Activated effector memory CD4-positive, alpha-beta T cell treated with Interleukin-2 at 50 U/mL for 16 hours (primary cell): ENCODE data around the gene ACTG1.

Source experiments
- DNase-seq: peaks from one replicate; pipeline ENCODE4 v3.0.0-alpha.2; 2020

The ACTG1 gene

DNA sequence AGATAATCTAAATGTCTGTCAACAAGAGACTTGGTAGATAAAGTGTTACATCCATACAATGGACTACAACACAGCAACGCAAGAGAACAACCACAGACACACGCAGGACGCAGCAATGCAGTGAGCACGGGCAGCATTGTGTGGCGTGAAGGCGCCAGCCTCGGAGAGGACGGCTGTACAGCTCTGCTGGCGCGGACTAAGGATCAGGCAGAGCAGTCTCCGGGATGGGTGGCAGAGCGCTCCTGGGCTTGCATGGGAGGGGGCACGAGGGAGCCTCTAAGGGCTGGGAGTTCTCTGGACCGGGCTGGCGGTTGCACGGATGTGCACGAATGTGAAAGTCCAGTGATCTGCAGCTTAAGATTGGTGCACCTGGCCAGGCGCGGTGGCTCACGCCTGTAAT lies 34.5 kb downstream of the ACTG1 start:
- DNase-seq = no peak

DNA sequence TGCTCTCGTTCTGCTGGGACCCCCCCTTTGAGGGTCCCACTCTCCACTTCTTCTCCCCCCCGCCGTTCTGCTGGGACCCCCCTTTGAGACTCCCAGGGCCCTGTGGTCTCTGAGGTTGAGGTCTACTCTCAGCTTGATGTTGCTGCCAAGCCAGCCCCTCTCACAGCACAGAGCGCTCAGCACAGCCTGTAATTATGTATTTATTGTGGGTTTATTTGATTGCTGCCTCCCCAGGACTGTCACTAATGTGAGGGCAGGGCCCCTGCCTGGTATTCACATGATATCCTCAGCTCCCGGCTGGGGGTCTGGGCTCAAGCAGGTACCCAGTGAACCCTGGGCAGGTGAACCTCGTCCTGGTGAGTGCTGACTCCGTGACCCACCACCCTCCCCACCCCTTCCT lies 35.4 kb downstream of the ACTG1 start:
- no peak for DNase-seq

DNA sequence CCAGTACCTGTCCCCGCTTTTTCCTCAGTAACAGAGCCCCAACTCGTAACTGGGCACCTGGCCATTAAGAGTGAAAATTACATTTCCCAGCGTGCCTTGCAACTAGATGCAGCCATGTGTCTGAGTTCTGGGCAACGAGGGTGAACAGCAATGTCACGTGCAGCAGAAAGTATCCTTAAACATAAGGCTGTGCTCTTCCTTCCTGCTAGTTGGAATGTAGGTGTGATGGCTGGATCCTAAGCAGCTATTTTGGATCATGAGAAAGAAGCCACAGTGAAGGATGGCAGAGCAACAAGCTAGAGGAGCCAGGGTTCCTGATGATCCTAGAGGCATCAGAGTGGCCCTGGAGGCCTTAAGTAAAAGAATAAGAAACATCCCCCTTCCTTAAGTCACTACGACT lies 36.0 kb downstream of the ACTG1 start:
- no peak for DNase-seq

DNA sequence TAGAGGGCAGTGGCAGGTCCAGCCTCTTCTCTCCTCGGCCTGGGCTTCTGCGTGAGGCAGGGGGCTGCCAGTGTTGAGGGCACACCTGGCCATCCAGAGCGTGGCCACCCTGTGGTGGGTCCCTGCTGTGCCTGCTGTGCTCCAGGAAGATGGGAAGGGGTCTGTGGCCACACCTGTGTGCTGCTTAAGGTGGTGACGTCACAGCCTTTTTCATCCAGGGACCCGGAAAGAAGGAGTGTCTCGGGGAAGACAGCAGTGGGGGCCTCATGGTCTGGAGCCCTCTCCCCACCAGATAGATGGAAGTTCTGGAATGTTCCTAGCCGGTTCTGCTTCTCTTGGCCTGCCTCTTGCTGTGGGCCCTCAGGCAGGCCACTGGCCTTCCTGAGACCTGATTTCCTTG lies 36.5 kb downstream of the ACTG1 start:
- no peak for DNase-seq

DNA sequence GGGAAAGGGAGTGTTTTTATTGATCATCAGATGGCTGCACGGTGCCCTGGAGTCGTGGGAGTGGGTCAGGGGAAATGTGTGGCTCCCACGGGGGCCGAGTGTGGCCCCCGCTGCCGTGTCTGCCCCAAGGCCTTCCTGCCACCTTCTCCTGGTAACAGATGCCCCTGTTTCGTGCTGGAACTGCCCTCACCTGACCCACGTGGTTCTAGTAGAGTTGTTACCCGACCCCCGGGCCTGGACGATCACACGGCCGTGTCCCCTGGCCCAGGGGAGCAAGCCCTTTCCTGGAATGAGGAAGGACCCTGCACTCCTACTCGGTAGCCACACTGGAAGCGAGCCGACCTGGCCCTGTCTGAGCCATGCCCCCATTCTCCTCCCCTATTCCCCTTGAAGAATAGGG lies 37.6 kb downstream of the ACTG1 start:
- no peak for DNase-seq

DNA sequence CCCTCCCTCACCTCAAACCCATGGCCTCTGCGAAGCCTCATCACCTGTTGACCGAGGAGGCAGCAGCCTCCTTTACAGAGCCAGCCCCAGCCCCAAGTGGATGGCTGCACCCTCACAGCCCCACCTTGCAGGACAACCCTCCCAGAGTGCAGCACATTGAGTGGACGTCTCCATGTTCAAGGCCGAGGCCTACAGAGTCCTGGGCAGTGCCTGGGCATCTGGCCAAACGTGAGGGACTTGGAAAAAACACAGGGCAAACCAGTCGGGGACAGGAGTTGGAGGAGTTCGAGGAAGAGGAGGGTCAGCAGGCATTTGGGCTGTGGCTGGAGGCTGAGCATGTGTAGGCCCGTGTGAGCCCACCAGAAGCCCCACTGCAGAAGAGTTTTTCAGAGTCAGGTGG lies 39.6 kb downstream of the ACTG1 start:
- DNase-seq = no peak

DNA sequence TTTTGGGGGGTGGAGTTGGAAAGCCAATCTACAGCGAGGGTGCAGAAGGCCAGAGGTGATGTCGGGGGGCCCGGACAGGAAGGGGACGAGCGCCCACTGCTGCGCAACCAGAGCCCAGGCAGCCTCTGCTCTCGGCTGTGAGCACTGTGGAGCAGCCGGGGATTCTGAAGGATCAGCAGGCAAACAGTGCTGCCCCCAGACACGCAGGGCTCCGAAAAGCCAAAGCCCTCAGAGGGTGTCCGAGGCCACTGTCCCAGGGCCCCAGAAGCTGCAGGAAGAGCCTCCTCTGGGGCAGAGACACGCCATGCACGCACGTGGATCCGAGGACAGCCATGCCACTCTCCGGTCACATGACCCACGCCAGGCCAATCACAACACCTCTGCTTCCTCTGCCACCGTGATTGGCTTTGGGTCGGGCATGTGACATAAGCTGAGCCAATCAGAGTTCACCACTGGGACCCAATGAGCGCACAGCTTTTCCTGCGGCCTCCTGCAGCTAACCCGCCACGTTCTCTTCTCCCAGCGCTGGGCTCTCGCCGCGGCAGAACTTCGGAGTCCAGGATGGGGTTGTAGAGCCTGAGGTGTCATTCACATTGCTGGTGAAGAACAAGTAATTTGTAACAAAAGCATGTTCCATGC lies 40.7 kb downstream of the ACTG1 start:
- no peak for DNase-seq

DNA sequence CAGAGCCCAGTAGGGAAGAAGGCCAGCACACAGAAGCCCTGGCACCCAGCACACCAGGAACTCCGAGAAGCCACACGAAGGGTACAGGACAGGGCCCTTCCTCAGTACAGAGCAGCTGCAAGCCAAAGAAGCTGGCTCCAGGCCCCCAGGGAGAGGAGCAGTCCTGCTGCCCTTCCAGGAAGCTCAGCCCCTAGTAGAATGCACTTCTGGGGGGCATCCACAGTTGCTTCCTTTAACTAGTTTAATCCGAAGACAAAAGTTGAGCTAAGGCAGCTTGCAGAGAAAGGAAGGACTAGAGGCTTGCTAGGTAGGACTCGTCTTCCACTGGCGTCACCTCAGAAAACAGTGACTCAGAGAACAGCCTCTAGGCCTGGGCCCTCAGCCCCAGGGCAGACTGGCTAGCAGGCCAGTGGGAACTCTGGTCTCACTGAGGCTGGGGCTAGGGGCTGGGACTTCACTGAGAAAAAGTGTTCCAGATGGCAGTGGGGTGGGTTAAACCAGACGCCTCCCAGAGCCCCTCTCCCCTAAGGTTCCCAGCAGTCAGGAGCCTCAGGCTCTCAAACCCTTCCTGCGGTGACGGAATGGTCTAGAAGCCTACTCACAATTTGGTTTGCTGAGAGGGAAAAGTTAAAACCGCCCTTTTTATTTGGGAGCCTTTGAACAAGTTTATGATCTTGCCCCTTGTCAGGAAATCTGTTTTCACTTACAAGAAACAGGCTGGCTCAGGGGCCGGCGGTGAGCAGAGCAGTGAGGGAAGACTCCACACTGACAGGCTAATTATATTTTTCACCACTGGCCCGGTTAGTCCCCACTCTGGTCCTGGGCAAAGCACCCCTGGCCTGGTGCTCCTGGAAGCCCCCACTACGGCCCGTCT lies 41.4 kb downstream of the ACTG1 start:
- no peak for DNase-seq

DNA sequence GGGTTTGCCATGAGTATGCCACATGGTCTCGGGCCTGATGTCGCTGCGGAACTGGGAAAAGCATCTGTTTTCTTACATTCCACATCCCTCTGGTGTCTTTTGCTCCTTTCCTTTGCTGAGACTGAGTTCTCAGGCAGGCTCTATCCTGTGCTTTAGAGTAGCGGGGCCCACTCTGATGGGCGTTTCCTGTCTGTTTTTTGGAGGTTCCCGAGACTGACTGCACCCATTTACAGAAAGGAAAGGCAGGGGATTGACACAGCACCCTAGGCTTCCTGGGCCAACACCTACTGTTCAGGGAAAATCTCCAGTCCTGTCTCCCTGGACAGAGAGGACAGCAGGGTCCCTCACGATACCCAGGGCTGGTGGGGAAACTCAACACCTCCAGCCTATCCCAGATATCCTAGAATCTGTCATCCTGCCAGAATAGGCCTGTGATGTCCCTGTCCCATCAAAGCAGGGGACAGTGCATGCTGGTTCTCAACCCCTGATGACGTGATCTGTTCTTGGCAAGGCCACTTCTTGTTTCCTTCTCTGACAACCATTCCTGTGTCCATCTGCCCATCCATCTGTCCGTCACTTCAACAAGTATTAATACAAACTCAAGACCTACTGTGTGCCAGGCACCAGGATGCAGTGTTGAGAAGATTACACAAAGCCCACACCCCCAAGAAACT lies 42.2 kb downstream of the ACTG1 start:
- no peak for DNase-seq

DNA sequence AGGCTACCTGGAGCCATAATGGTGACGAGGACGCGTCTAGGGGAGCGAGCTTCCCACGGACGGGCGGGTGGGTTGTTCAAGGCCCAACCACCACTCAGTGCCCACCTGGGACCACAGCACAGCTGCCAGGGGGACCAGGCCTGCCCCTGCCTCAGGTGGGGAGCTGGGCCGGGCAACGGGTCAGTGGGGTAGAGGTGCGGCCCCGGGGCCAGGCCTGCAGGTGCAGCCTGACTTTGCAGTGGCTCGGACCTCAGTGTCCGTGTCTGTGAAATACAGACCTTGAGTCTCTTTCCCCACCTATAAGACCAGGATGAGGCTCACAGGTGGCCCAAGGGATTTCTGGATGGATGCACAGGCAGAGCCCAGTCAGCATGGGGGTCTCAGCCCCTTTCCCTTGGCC lies 43.3 kb downstream of the ACTG1 start:
- DNase-seq = no peak

DNA sequence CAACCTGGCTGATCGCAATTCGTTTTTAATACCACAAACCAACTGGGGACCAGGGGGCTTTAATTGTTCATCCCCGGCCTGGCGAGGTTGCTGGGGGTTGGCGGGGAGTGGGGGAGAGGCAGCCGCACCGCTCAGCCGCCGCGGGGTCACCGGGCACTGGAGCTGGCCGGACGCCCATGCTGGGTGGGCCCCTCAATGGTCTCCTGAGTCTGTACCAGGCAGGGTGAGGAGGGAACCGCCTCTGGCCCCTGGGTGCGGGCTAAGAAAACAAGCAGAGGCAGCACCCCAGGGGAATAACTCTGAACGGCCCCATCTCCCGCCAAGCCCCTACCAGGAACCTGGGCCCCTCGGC lies 43.9 kb downstream of the ACTG1 start:
- DNase-seq = no peak

DNA sequence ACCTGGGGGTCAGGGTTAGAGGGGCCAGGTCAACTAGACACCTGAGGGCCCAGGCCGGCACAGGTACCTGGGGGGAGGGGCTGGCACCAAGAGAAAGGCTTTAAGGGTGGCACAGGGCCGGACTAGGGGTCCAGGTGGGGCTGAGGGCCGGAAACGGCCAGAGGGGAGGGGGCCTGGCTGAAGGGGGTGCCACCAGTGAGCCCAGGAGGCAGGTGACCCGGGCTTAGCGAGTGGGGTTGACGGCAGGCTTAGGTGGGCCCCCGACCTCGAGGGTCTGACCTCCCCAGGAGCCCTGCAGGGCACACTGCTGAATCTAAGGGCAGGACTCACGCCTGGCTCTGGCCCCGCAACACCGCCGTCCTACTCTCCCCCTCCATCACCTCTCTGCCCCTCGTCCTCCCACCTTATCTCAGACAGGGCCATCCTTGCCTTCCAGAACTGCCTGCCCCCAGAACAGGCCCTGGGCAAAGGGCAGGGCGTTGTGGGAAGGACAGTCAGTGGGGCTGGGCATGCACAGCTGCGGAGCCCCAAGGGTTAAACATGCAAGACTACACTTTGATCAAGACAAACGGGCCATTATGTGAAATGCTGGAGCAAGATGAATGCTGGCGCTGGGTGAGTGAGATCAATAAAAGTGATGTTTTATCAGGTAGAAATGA lies 44.4 kb downstream of the ACTG1 start:
- DNase-seq = no peak

DNA sequence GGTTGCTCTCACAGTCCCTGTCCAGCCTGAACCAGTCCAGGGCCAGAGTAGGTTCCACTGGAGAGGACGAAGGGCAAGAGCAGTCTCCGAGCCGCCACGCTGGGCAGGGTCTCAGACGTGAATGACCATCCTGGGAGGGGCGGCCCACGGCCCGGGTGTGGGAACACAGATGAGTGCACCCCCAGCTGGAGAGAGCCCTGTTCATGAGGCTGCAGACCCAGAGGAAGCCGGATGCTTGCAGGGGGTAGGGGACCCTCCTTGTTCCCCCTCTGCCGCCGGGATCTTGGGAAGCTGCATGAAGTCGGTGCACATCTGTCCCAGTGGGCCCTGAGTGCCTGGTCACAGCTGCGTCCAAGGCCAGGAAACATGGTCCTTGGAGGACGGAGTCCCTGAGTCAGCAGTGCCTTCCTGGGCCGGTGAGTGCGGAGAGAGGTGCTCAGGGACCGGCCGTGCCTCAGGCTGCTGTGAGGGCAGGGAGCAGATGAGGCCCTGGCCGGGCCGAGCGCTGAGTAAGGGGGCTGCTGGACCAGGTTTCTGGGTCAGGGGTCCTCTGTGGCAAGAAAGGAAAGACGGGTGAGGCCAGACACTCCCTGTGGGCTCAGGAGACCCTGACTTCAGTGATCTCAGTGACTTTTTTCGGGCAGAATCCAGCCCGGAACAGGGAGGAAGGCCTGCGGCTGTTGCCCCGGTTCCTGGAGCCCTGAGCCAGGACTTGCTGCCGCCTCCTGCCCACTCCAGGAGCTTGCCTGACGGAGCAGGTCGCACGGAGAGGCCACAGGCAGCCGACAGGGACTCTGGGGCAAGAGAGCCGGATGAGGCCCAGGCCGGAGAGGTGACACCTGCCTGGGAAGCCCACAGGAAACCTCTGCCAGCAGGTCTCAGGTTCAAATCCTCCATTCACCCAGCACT lies 45.8 kb downstream of the ACTG1 start:
- DNase-seq = no peak

DNA sequence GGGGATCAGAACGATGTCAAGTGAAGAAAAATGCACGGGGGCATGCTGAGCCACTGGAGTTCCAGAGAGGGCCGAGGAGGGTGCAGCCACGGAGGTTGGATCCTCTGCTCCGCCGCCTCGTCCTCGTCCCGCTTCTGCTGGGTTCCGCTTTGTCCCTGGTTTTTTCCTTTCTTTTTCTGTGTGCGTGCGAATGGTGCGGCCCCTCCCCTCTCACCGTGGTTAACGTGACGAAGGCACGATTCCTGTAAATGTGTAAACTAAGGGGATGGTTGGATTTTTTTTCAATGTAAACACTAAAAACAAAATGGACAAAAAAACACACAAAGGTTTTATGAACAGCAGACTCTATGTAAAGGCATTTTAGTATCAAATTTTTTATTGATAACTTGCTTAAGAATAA lies 46.7 kb downstream of the ACTG1 start:
- DNase-seq = no peak

DNA sequence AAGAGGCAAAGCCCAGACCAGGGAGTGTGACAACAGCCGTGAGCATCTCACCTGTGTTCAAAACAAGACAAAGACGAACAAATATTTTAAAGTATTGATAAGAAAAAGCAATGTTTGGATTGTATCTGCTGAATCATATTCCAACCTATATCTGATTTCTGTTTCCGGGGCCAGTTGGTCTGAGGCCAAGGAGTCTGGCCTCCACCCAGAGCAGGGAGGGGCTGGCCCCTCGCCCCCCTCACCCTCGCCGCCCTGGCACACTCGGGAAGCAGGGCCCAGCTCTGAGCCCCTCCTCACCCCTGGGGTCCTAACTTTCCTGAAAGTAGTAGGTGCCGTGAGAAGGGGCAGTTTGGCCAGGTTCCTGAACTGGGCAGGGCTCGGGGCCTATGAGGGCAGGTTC lies 48.0 kb downstream of the ACTG1 start:
- DNase-seq = no peak

DNA sequence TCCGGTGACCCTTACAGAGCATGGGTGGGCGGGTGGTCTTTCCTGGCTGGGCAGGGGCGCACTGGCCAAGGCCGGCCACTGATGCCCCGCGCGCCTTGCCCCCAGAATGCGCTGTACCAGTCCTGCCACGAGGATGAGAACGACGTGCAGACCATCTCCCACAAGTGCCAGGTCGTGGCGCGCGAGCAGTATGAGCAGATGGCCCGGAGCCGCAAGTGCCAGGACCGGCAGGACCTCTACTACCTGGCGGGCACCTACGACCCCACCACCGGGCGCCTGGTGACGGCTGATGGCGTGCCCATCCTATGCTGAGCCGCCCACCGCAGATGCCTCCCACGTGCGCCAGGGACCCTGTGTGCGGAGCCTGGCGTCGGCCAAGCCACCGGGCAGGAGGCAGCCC lies 49.1 kb downstream of the ACTG1 start:
- no peak for DNase-seq

DNA sequence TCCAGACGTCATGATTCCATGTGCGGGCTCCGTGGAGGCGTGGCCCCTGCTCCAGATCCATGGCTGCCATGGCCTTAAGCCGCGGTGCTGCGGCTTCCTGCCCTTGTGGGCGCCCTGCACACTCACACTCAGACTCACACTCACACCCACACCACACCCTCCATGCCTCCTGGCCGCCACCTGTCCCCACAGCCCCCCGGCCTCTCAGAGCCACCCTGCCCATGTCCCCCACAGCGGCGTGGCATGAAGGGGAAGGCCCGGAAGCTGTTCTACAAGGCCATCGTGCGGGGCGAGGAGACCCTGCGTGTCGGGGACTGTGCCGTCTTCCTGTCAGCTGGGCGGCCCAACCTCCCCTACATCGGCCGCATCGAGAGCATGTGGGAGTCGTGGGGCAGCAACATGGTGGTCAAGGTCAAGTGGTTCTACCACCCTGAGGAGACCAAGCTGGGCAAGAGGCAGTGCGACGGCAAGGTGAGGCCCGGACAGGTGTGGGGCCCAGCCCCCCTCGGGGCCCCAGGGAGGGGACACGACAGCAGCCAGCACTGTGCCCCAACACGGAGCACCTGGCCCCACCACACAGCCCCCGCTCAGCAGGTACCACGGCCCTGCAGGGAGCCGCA lies 50.0 kb downstream of the ACTG1 start:
- no peak for DNase-seq

DNA sequence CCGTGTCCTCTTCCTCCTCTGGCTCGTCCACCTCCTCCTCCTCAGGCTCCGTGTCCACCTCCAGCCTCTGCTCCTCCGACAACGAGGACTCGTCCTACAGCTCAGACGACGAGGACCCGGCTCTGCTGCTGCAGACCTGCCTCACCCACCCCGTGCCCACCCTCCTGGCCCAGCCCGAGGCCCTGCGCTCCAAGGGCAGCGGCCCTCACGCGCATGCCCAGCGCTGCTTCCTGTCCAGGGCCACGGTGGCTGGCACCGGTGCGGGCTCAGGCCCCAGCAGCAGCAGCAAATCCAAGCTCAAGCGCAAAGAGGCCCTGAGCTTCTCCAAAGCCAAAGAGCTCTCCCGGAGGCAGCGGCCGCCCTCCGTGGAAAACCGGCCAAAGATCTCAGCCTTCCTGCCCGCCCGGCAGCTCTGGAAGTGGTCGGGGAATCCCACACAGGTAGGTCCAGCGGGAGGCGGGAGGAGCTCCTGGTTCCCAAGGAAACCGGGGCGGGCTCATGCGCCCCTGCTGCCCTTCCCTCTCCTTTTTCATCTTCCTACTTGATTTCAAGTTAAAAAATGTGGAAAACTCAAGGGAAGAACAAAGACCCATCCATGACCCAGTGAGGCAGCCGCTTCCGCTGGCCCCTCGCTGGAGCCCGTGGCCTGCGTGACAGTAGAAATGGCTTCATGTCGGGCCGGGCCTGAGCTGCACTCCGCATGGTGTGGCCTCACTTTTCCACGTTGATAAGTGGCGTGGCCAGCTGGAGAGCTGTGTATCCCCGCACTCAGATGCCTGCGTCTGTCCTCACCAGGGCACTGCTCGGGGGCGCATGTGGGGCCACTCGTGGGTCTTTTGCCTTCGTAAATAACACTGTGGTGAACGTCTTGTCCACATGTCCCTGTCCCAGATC lies 50.7 kb downstream of the ACTG1 start:
- no peak for DNase-seq

DNA sequence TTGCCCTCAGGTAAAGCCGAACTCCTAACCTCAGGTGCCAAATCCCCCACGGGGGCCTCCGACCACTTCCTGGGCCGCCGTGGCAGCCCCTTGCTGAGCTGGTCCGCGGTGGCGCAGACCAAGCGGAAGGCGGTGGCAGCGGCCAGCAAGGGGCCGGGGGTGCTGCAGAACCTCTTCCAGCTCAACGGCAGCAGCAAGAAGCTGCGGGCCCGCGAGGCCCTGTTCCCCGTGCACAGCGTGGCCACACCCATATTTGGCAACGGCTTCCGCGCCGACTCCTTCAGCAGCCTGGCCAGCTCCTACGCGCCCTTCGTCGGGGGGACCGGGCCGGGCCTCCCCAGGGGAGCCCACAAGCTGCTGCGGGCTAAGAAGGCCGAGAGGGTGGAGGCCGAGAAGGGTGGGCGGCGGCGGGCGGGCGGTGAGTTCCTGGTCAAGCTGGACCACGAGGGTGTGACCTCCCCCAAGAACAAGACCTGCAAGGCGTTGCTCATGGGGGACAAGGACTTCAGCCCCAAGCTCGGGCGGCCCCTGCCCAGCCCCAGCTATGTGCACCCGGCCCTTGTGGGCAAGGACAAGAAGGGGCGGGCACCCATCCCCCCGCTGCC lies 51.6 kb downstream of the ACTG1 start:
- DNase-seq = no peak
